ENCODE measurements around the gene GFI1.

GFI1 gene

DNA sequence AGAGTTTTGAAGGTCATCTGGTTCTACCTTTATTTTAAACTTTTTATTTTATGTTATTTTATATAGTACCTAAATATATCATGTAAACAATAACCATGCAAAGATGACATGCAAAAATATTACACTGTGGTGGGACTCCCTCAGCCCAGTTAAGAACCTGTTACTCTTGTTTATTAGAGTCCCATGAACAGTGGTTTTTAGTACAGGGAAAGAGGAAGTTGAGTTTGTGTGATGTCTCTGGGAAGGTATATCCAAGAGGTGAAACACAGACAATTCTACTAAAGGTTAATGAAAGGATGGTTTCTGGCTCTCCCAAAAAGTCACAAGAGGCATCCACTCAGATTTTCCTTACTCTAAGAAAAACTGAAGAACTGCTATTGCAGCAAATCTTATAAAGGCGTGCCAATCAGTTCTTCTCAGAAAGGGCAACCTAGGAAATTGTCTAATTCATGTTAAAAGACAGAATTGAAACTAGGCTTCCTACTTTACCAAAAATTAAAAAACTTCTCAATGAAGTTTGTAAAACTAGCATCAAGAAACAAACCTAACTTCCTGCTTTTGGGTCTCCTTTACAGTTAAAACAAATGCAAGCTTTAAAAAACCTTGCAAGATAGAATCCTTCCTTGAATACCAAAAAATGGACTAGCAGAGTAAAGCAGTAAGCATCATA, 19.9 kb downstream of the GFI1 start:
- H3K4me3 ChIP-seq (ENCODE audit: severe bottlenecking) = no peak overlapping the region
- no peaks in the 10 kb centered on the region for H3K36me3 ChIP-seq (ENCODE audit: low read depth)
- TF ChIP-seq, protein P1, sequence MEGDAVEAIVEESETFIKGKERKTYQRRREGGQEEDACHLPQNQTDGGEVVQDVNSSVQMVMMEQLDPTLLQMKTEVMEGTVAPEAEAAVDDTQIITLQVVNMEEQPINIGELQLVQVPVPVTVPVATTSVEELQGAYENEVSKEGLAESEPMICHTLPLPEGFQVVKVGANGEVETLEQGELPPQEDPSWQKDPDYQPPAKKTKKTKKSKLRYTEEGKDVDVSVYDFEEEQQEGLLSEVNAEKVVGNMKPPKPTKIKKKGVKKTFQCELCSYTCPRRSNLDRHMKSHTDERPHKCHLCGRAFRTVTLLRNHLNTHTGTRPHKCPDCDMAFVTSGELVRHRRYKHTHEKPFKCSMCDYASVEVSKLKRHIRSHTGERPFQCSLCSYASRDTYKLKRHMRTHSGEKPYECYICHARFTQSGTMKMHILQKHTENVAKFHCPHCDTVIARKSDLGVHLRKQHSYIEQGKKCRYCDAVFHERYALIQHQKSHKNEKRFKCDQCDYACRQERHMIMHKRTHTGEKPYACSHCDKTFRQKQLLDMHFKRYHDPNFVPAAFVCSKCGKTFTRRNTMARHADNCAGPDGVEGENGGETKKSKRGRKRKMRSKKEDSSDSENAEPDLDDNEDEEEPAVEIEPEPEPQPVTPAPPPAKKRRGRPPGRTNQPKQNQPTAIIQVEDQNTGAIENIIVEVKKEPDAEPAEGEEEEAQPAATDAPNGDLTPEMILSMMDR (IDR thresholded peaks at IDR 0.05; ENCODE audit: poor library complexity, severe bottlenecking) = no peak
- H3K9me3 ChIP-seq (ENCODE audit: severe bottlenecking) = no peaks in the 10 kb centered on the region
- no peak for DNase-seq (ENCODE audit: low spot score)
- no peak overlapping the region for H3K27ac ChIP-seq (ENCODE audit: poor library complexity, severe bottlenecking)
- no peak for ATAC-seq (ENCODE audit: low read depth)
- no peaks in the 10 kb centered on the region for H3K4me1 ChIP-seq (ENCODE audit: insufficient read depth, poor library complexity, severe bottlenecking)
- no peaks in the 10 kb centered on the region for H3K27me3 ChIP-seq (ENCODE audit: insufficient read depth, poor library complexity, severe bottlenecking)

DNA sequence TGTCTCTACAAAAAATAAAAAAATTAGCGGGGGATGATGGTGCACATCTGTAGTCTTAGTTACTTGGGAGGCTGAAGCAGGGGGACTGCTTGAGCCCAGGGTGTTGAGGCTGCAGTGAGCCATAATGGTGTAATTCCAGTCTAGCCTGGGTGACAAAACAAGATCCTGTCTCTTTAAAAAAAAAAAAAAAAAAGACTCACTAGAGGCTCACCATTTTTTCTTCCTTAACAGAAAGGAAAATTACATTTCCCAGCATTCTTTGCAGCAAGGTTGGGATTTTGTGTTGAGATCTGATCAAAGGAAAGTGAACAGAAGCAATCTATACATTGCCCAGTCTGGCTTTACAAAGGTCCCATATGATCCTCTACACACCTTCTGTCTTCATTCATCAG, 21.5 kb downstream of the GFI1 start:
- Histone ChIP-seq H3K4me1 (ENCODE audit: insufficient read depth, poor library complexity, severe bottlenecking) (no peaks in the 10 kb centered on the region), H3K36me3 (ENCODE audit: low read depth) (no peaks in the 10 kb centered on the region), H3K9me3 (ENCODE audit: severe bottlenecking) (no peaks in the 10 kb centered on the region), H3K27me3 (ENCODE audit: insufficient read depth, poor library complexity, severe bottlenecking) (no peaks in the 10 kb centered on the region), H3K4me3 (ENCODE audit: severe bottlenecking) (no peak overlapping the region), H3K27ac (ENCODE audit: poor library complexity, severe bottlenecking) (no peak overlapping the region)
- TF ChIP-seq, protein P1 (IDR thresholded peaks at IDR 0.05; ENCODE audit: poor library complexity, severe bottlenecking) = no peak
- no peak for DNase-seq (ENCODE audit: low spot score)
- ATAC-seq (ENCODE audit: low read depth) = no peak

GRCh38 chr1:92464588-92465255, 22.0 kb downstream of the GFI1 start:
- Histone ChIP-seq H3K4me3 (ENCODE audit: severe bottlenecking) (no peak overlapping the region), H3K4me1 (ENCODE audit: insufficient read depth, poor library complexity, severe bottlenecking) (no peaks in the 10 kb centered on the region), H3K9me3 (ENCODE audit: severe bottlenecking) (no peaks in the 10 kb centered on the region), H3K27me3 (ENCODE audit: insufficient read depth, poor library complexity, severe bottlenecking) (no peaks in the 10 kb centered on the region), H3K36me3 (ENCODE audit: low read depth) (no peaks in the 10 kb centered on the region), H3K27ac (ENCODE audit: poor library complexity, severe bottlenecking) (no peak overlapping the region)
- TF ChIP-seq, protein P1 (IDR thresholded peaks at IDR 0.05; ENCODE audit: poor library complexity, severe bottlenecking) = no peak
- DNase-seq (ENCODE audit: low spot score) (no peak), ATAC-seq (ENCODE audit: low read depth) (no peak)

- H3K9me3 ChIP-seq (ENCODE audit: severe bottlenecking) = no peaks in the 10 kb centered on the region
- no peak overlapping the region for H3K27ac ChIP-seq (ENCODE audit: poor library complexity, severe bottlenecking)
- DNase-seq (ENCODE audit: low spot score) = no peak
- TF ChIP-seq, protein P1 (IDR thresholded peaks at IDR 0.05; ENCODE audit: poor library complexity, severe bottlenecking) = peak; percentile 29
- ATAC-seq (ENCODE audit: low read depth) = no peak
- no peak overlapping the region for H3K4me3 ChIP-seq (ENCODE audit: severe bottlenecking)
- H3K36me3 ChIP-seq (ENCODE audit: low read depth) = no peaks in the 10 kb centered on the region
- H3K4me1 ChIP-seq (ENCODE audit: insufficient read depth, poor library complexity, severe bottlenecking) = no peaks in the 10 kb centered on the region
- no peaks in the 10 kb centered on the region for H3K27me3 ChIP-seq (ENCODE audit: insufficient read depth, poor library complexity, severe bottlenecking)
These were observed 25.2 kb downstream of the GFI1 start for GRCh38 chr1:92461364-92462097.

All from RWPE2 (cell line).